NCI-H2227 (cell line): Measurements from ENCODE around the gene NYNRIN.
"Not testable (repeated sequence)": the region's sequence is repeated elsewhere in the genome, so short reads cannot be mapped to it uniquely, and the experiment has no call there.

Experiments
- DNase-seq: peaks from one replicate; lab custom pipeline; 2025; ENCODE audit not compliant: unreplicated experiment; lab: John Stamatoyannopoulos, UW

NYNRIN gene

GRCh38 chr14:24442240-24443052 is 43.6 kb downstream of the NYNRIN start, which contains the start of gene SDR39U1:
SDR39U1 (minus strand) TSS chr14:24442776; CDS start chr14:24442769, 7 bp downstream.
- peak; percentile 99 for DNase-seq

DNA sequence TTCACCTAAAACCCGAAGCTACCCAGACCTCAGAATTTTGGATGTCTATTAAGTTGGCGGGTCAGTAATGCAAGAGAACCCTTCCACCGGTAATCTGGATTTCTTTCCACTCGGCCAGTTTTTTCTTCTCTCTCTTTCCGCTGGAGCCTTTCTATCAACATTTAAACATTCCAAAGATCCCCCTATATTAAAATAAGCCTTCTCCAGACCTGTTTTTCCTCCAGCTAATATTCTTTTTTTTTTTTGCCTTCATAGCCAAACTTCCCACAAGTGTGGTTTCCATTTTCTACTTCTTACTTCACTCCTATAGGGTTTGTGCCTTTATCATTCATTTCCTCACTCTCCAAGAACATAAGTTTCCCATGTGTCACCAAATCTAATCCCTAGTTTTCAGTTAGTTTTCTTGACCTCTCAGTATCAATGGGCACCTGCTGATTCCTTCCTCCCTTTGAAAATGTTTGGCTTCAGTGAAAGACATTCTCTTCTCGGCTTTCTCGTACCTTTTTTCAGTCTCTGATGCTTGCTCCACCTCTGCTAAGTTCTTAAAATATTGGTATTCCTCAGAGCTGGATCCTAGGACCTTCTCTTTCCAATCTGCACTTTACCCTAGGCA is 44.4 kb downstream of the NYNRIN start:
- no peak for DNase-seq

DNA sequence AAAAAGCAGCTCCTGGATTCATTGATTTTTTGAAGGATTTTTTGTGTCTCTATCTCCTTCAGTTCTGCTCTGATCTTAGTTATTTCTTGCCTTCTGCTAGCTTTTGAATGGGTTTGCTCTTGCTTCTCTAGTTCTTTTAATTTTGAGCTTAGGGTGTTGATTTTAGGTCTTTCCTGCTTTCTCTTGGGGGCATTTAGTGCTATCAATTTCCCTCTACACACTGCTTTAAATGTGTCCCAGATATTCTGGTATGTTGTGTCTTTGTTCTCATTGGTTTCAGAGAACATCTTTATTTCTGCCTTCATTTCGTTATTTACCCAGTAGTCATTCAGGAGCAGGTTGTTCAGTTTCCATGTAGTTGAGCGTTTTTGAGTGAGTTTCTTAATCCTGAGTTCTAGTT is 52.0 kb downstream of the NYNRIN start:
- DNase-seq: not testable (repeated sequence)

DNA sequence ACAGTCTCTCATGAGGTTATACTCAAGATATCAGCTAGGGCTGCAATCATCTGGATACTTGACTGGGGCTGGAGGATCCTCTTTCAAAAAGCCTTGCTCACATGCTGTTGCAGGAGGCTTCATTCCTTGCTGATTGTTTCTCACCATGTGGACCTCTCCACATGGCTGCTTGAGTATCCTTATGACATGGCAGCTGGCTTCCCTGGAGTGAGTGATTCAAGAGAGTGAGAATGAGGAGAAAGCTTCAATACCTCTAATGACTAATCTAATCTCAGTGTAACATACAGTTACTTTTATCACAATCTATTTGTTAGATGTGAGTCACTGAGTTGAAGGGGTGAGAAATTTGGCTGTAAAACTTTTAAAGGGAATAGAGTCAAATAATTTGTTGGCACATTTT is 58.2 kb downstream of the NYNRIN start:
- no peak for DNase-seq

- DNase-seq: no peak
Observed at GRCh38 chr14:24458736-24459135, 59.9 kb downstream of the NYNRIN start.

DNA sequence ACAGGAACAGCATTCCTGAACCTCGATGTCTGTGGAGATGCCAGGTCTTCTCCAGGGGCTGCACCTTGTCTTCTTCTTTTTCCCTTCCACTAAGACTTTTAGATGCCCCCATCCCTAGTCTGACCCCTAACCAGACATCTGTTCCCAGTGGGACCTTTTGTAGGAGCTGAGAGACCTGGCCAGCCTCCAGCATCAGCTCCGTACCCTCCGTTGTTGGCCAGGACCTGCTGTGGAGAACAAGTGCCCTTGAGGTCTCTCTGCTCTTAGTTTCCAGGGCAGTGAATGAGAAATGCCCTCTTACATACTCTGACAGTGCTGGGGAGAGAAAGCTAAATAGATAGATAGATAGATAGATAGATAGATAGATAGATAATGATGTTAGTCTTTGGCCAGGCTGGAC is 60.5 kb downstream of the NYNRIN start:
- no peak for DNase-seq

DNA sequence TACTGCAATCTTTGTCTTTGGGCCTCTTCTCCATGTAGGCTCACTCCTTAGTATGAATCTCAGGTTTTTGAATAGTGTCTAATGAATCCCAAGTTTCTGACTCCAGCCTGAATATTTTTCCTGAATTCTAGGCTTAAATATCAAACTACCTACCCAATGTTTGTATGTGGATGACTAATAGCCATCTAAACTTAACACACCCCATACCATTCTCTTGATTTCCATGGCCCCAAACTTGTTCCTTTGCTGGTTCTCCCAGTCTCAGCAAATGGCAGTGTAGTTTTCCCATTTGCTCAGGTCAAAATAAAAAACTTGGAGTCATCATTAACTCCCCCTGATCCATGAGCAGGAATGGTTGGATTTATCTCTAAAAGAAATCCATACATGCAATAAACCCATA is 62.5 kb downstream of the NYNRIN start:
- DNase-seq: no peak

DNA sequence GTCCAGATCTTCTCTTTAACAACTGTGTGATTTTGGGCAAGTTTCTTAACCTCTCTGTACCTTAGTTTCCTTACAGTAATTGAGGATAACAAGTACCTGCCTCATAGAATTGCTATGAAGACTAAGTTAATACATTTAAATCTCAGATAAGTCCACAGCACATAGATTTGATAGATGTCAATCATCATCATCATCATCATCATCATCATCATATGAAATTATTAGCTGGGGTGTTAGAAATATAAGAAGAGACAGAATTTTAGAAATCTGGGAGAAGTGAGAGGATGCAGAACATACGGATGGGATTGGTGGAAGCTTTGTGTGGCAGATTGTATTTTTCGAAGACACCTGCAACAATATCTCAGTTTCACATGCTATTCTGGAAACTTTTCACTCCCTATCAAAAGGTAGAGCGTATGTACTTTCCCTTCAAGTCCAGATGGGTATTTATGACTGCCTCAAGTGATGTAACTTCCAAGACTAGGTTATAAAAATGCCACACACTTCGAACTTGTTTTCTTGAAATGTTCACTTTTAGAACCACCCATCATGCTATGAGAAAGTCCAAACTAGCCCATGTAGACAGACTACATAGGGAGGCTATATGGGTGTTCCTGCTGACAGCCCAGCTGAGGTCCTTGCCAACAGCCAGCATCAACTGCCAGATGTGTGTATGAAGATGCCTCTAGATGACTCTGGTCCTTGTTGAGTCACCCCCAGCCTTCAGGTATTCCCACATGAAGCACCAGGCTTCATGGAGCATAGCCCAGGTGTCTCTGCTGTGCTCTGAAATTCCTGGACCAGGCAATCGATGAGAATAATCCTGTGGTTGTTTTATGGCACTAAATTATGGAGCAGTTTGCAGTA is 64.4 kb downstream of the NYNRIN start:
- DNase-seq: no peak

DNA sequence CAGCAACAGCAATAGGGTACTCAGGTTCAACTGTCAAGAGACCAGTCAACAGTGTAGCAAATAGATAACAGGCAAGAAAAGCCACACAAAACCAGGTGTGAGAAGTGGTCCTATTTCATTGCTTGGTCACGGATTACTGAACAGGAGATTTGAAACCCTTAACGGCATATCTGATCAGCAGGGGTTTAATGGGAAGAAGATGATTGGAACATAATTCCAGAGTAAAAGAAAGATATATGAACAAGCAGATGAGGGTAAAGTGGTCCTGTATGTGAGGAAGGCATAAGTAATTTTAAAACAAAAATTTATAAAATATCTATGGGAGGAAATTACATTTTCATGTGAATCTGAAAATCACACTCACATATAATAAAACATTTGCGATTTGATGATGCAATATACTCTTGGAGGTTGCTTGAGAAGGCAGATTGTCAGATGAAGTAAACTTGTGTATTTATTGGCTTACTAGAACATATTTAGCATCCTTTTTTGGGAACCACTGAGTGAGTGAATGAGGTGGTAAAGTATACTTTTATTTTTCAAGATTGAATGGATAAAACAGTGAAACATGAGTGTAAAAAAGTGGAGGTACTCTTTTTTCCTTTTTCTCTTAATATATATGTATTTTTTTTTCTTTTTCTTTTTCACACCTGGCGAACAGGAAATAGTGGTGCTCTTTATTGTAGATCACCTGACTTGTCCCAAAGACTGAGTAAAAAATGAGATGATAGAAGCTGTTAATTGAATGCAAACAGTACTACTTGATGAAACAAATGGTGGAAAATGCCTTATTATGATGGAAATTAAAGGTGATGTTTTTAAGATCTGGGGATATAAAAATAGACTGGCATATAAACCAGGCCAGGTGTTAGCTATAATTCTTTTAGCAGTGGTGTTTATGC is 65.3 kb downstream of the NYNRIN start:
- DNase-seq: no peak

DNA sequence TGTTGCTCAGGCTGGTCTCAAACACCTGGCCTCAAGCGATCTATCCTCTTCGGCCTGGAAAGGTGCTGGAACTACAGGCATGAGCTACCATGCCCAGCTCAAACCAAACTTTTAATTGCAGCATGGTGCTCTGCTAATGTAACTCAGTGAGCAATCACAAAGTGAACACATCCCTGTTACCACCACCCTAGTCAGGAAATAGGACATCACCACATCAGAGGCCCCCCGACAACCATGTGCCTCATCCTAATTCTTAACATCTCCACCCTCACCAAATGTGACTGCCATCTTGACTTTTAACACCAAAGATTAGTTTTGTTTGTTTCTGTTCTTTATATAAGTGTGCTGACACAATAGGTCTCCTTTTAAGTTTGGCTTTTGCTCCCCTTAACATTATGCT is 66.6 kb downstream of the NYNRIN start:
- no peak for DNase-seq

DNA sequence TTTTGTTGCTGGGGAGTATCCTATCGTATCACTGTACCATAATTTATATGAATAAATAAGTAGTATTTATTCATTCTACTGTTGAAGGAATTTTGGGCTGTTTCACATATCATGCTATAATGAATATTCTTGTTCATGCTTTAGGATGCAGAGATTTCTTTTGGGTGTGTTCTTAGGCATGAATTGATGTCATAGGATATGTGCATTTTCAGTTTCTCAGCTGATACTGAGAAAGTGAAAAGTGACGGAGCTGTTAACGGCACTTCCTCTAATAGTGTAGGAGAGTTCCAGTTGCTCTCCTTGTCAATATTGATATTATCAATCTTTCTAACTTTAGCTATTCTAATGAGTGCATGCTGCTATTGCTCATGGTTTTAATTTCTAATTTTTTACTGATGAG is 67.0 kb downstream of the NYNRIN start:
- no peak for DNase-seq
